H1 (cell line): ENCODE results near the gene BMP4. TPM values are rescaled to one million over a fixed set of nuclear protein-coding genes. Genes with fewer than 3 reads are reported as not detected.

ENCODE experiments used
- RXRA ChIP-seq: IDR thresholded peaks from 2 replicates; pipeline ENCODE4 v1.6.1; 2011; ENCODE audit warnings: low read depth, mild to moderate bottlenecking, low read length, moderate library complexity; ENCODE audit not compliant: insufficient read depth
- SIRT6 ChIP-seq: IDR thresholded peaks from one replicate; pipeline ENCODE4 v1.7.1; 2012; ENCODE audit warnings: low read length, inconsistent platforms
- SIX5 ChIP-seq: IDR thresholded peaks from 2 replicates; pipeline ENCODE4 v1.6.1; 2011; ENCODE audit warnings: mild to moderate bottlenecking, low read depth, low read length
- polyA plus RNA-seq, 7 experiments: library from polyadenylated mRNA; depleted of rRNA in 3 of 7; stranded (reverse) in 5 of 7; unstranded in 2 of 7; fragments of >200 nt in 5 of 7; fragments of 200-250 nt in 2 of 7; gene quantifications; 1 replicate in 5 of 7; 2 replicates in 1 of 7; 4 replicates in 1 of 7; pipeline versions ENCODE4 v1.2.1 to v1.2.3, GENCODE V29; 2011 to 2013; ENCODE audit warnings: missing spikeins in 2 of 7, mixed read lengths in 2 of 7
- total RNA-seq: library from RNA; stranded (reverse); fragmentation: NEBNext Ultra II Directional; extraction: Animal tissue kit (Norgen Biotek cat#: 25700); gene quantifications from 2 replicates; pipeline ENCODE4 v1.2.1, GENCODE V29; 2021
- TF ChIP-seq, protein P1 (sequence below), 3 experiments: IDR thresholded peaks; 1 replicate in 2 of 3; 2 replicates in 1 of 3; pipeline versions ENCODE4 v1.5.1 to v1.6.1; 2011; ENCODE audit warnings: low read length in 3 of 3, mild to moderate bottlenecking in 3 of 3, inconsistent platforms in 2 of 3, low read depth in 1 of 3, moderate library complexity in 1 of 3; ENCODE audit not compliant: insufficient read depth in 1 of 3; ENCODE audit errors: control extremely low read depth in 1 of 3

The BMP4 gene
- total and polyA plus RNA-seq, 2 of the 8 experiments (the other 6 are each of a cell fraction or from before 2014, with no cell fraction given) = 2.3 to 5.4 TPM

GRCh38 chr14:53912021-53912420 is 44.6 kb downstream of the BMP4 start (continued):
- TF ChIP-seq SIX5 = no peak
- TF ChIP-seq, protein P1, sequence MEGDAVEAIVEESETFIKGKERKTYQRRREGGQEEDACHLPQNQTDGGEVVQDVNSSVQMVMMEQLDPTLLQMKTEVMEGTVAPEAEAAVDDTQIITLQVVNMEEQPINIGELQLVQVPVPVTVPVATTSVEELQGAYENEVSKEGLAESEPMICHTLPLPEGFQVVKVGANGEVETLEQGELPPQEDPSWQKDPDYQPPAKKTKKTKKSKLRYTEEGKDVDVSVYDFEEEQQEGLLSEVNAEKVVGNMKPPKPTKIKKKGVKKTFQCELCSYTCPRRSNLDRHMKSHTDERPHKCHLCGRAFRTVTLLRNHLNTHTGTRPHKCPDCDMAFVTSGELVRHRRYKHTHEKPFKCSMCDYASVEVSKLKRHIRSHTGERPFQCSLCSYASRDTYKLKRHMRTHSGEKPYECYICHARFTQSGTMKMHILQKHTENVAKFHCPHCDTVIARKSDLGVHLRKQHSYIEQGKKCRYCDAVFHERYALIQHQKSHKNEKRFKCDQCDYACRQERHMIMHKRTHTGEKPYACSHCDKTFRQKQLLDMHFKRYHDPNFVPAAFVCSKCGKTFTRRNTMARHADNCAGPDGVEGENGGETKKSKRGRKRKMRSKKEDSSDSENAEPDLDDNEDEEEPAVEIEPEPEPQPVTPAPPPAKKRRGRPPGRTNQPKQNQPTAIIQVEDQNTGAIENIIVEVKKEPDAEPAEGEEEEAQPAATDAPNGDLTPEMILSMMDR (IDR thresholded peaks at IDR 0.05; ENCODE audit: control extremely low read depth in 1 of 3, insufficient read depth in 1 of 3, low read depth in 1 of 3, low read length in 3 of 3) = no peak
- no peak for TF ChIP-seq SIRT6
- TF ChIP-seq RXRA = no peak
